Cerebellar cortex (tissue), 1 donor: ENCODE results near the gene CYB561D2.

Experiments
- DNase-seq: peaks from one replicate; pipeline ENCODE4 v3.0.0-alpha.2; 2015; ENCODE audit warnings: low spot score

The CYB561D2 gene

DNA sequence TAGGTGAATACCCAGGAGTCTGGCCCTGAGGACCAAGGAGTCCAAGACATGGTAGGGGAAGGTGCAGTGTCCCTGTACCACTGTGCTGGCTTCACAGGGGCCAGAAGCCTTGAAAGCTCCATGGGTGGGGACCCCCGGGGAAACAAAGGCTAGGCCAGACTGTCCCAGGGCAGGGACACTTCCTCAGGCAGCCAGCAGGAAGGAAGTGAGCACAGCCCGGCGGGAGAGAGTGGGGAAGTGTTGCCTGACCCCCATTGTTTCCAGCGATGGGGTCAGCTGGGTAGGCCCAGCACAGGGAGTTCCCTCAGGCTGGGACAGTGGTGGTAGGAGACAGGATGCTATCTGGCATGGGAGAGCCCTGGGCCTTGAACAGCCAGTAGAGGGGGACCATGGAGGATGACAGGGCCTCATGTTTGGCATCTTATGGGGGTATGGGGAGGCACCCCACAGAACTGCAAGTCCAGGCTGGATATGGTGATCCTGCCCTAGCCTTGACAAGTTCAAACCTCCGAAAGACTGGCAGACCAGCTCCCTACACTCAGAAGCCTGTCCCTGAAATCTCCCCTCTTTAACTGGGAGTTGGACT is 27.0 kb upstream of the CYB561D2 start:
- DNase-seq: no peak

DNA sequence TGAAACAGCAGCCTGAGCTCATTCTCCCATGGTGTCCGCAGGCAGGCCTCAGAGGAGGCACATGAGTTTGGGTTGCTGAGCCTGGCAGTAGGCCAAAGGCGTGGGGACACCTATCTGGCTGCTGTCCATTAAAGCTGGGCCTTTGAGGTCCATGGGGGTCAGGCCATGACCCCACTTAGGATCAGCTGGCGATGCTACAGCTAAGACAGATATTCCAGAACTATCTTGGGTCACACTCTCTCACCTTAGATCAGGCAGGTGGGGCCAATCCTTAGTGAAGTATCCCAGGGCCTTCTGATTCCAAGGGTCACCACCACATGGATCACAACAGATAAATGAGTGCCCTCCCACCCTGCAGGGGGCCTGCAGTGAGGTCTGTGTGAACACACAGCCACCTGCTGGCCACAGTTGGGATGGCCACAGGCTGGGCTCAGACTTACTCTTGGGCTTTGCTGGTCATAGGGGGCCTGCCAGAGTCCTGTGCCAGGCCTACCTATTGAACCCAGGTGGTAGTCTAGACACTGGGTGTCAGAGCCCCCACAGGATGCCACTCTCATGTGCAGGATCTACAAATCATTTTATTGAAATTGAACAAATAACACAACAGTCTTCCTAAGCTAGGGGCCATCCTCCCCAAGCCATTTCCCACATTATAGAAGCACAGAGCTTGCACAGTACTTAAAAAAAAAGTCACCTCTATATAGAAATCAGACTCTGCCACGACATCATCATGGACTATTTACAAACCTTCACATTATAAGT is 26.1 kb upstream of the CYB561D2 start:
- DNase-seq: peak; percentile 80

DNA sequence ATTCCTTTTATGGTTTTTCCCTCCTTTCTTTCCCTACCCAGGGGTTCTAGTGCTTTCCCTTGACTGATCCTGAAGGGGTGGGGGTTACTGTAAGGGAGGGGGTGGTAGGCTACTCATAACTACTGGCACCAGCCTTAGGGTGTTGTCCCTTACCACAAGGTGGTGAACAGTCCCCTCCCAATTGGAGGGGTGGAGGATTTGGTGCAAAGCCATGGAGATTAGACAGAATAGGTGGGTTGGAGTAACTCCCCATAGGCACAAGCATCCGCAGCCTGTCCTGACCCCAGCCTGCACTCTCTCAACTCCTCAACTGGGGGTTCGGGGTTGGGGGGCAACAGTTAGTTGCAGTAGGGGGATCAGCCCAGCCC is 25.6 kb upstream of the CYB561D2 start:
- DNase-seq: no peak

DNA sequence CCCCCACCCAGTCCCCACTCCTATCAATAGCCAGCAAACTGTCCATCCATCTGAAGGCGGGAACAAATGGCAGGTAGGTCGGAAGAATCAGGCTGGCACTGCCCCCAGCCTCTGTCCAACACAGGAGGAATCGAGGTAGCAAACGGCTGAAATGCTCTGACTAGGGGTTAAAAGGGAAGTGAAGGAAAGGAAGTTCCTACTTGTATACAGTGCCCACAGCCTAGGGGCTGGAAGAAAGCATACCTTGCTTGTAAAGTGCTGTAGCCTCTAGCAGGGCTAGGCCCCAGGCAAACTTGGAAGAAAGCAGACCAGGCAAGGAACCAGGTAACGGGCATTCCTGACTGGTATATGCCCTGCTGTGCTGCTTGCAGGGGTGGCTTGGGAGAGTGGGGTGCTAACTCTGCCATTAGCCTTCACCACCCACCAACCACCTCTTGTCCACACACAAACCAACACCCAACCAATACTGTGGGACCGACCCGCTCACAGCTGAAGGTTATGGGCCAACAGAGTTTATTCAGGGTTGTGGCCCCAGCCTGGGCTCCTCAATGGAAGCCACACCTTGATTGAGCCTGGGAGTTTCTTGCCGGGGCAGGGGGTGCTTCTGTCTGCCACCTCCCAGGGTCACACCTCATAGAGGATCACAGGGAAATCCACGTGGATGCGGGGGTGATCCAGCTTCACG is 25.0 kb upstream of the CYB561D2 start:
- no peak for DNase-seq

DNA sequence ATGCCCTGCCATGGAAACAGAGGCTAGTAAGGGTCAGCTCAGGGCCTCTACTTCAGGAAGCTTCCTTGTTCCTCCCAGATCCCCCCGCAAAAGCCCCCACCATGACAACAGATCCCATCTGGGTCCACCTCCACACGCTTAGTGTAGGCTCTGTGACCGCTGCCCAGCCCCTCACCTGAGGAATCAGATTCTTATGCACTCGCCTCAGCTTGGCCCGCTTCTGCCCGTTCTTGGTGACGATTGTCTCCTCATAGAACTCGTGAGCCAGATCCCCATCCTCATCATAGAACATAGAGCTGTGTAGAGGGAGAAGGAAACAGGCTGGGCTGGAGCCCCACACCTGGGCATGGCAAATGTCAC is 24.5 kb upstream of the CYB561D2 start:
- DNase-seq: no peak

DNA sequence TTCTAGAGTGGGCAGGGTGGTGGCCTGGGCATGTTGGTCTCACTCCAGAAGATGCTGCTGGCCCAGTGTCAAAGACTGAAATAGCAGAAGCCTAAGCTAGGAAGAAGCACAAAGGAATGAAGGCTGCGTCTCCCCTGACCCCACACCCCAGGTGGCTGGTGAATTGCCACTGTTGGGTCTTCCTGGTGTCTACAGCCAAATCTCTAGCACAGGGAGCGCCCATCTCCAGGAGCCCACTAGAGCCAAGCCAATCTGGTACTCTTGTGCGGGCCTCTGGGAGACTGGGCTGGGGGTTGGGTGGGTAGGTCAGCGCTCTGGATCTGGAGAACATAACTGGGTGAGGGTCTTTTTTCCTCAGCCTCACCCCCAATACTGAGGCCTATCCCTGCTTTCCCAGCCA is 23.5 kb upstream of the CYB561D2 start:
- no peak for DNase-seq

DNA sequence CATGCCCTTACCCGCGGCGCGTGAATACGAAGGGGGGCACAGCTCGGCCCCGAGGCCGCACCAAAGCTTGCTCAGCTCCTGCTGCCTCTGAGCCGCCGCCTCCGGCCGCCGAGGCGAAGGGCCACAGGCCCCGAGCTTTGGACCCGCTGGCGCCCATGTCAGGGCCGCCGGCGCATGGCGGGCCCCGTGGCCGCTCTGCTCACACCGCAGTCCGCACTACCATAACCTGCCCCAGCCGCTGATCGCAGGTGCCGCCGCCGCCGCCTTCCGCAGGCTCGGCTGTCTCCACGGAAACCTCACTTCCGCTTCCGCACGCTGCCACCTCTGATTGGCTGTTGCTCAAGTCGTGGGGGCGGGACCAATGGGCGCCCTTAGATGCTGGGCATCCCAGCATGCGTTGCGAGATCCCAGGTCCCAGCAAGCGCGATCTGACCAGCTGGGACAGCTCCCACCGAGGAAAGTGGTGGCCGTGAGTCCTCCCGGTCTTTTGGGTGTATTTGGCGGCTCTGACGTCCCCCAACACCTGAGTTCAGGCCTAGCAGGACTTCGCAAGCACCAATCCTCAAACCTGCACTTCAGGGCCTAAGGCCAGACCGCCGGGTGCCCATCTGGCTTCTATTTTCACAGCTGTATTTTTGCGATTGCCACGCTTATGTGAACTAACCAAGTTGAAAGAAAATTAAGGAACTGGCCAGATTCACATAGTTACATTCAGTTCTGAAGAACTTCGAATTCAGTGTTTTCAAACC is 22.5 kb upstream of the CYB561D2 start, which contains the start of gene TUSC2:
Gene TUSC2 (minus strand): TSS at position 281 of the 749 bp plus-strand sequence. CDS start 124 bp downstream, at position 157.
- DNase-seq: peak; percentile 99

DNA sequence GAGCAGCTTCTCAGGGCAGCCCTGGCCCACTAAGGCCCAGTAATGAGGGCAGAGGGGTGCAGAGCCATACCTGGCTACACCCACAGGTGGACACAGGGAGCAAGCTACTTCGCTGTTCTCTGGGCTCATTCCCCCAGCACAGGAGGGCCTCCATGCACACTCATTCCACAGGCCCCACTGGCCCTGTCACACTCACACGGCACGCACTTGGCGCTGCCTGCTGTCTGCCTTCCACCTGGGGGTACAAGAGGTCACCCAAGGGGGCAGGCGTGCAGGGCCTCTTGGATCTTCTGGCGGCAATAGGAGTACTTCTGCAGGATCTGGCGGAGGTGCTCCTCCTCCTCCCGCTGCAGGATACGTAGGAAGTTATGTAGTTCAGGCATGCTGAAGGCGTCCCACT is 20.3 kb upstream of the CYB561D2 start:
- no peak for DNase-seq

DNA sequence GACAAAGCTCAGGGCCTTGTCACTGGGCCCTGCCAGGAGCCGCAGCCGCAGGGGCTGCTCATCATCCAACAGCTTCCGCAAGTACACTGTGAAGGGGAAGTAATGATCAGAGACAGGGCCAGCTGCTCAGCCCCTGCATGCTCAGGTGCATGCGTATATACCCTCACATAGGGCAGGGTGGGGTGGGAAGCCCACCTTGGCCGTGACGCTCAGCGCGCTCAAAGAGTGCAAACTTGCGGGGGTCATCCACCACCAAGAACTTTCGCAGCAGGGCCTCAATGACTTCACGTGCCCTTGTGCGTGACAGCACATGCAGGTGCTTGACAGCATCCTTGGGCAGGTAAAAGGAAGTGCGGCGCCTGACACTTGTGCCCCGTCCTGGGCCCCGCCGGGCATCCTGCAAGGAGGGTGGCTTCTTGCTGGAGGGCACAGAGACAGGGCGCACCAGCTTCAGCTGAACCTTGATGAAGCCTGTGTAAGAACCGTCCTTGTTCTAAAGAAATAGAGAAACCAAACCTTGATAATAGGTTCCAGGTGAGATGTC is 19.2 kb upstream of the CYB561D2 start:
- DNase-seq: no peak

DNA sequence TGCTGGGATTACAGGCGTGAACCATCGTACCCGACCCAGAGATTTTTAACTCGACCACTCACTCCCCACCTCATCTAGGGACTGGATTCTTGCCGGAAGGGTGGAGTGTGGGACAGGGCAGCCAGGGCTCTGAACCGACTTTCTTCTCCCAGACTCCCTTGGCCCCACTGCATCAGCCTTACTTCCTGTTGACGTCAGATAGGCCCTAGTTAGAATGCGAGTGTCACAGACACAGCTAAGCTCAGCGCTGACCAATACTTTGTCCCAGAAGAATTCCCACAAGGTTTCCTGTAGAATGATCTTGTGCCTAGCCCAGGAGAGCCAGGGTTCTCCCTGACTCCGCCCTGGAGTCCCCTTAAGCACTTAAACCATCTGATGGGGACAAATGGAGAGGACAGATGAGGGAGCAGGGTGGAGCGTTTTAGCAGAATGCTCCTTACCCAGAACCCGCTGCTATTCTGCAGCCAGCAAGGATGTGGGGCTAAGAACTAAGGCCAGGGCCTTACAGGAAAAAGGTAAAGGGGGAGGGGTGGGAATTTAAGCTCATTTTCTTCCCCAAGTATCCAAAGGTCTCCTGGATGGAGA is 16.8 kb upstream of the CYB561D2 start:
- no peak for DNase-seq

DNA sequence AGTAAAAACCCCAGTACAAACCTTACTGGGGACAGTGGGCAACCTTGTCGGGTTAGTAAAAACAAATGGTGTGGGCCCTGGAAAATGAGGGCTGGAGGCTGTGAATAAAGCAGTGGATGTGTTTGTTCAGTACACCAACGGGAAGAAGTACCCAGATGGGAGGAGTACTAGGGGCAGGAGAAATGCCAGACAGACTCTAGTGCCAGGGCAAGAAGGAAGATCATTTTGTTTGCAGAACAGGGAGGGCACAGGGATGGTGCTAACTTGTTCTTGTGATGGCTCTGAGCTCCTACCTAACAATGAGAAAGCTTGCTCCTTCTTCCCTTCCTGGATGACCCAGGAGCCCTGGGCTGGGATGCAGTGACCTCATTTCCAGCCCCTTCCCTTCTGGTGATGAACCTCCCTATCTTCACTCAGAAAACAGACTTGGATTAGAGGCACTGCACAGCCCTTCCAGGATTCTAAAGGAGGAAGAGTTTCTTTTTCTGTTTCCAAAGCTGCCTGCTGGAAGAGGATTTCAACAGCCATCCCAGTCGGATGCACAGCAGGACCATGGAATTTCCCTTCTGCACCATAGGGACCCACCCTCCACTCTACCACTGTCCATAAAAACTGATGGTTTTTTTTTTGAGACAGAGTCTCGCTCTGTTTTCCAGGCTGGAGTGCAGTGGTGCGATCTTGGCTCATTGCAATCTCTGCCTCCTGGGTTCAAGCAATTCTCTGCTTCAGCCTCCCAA is 16.2 kb upstream of the CYB561D2 start:
- DNase-seq: no peak

DNA sequence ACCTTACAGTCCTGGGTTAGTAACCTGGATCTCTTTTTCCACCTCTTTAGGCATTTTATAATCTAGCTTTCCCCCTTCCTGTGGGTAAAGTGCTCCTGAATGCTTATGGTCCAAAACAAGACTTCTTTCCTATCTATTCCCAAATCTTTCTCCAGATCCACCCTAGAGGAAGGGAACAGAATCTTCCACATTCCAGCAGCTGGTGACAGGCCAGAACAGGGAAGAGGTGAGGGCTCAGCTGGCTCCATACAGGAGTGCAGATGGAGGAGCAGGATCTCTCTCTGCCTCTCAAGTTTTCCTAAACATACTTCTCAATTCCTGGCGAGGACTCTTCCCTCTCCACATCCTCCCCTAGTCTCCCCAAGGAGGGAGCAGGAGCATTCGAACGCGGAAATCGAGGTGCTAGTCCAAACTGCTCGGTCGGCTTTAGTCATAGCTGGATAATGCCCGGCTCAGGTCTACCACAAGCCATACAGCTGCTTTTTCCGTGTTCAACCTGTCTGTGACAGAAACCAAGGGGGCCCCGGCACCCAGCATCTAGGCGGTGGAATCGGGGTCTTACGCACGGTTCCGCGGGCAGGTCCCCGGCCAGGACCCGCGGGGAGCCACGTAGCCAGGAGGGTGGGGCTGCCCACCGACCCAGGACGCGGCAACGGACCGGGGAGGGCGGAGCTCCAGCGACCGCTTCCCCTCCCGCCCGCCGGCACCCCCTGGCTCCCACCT is 14.0 kb upstream of the CYB561D2 start:
- DNase-seq: no peak

DNA sequence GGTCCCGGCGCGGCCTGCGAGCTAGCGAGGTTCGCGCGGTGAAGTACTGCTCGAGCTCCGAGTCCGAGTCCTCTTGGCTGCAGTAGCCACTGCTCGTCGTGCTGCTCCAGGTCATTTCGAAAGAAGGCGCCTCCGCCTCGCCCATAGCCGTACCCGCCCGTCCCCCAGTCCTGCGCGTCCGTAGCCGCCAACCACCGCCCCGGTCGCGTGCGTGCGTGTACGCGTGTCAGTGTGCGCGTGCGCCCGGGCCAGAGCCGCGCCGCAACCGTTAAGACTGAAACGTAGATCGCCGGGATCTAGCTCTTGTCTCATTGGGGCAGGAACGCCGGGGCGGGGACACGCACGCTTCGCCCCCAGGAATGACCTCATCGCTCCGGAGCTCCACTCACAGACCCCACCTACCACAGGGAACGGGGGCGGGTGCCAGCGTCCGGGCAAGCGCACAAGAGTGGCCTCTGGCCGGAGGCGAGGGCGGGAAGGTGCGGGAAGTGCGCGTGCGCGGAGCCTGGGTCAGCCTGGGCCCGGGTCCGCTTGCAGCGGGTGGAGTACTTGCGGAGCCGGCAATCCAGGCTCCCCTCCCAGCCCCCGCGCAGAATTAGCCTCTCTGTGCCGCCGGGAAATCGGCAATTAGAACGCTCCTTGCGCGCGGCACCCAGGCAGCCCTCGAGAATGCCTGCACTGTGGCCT is 13.3 kb upstream of the CYB561D2 start:
- peak; percentile 99 for DNase-seq

DNA sequence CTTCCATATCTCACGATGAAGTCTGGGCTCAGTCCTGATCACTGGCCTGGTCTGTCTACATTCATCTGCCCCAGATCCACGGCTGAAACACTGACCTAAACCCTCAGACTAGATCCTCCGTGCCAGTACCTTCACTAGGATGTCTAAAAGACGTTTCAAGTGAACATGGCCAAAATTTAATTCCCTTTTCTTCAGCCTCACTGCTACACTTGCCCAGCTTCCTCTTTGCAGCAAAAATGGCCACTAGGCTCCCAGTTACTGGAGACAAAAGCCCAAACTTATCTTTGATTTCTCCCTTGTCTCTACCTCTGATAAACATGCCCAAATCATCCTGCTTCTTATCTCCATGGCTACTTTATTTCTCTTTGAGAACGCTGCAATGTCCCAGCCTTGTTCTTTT is 11.7 kb upstream of the CYB561D2 start:
- DNase-seq: no peak

DNA sequence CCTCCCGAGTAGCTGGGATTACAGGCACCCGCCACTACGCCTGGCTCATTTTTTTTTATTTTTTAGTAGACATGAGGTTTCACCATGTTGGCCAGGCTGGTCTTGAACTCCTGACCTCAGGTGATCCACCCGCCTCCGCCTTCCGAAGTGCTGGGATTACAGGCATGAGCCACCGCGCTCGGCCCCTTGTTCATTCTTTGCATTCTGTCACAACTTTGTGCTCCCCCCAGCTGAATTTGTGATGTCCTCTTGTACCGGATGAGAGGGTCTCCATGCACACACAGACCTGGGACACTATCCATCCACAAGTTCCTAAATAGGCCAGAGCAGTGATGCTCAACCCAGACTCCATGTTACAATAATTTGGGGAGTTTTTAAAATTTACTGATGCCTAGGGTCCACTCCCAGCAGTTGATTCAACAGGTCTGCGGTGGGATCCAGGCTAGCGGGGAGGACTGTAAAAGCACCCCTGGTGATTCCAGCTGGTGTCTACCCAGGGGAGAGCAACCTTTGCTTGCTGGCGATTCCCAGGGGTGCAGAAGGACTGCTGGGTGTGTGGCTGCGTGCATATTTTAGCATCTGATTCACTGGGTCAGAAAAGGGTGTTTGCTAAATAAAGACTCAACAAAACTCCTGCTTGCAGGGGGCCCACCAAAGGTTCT is 11.0 kb upstream of the CYB561D2 start:
- no peak for DNase-seq

DNA sequence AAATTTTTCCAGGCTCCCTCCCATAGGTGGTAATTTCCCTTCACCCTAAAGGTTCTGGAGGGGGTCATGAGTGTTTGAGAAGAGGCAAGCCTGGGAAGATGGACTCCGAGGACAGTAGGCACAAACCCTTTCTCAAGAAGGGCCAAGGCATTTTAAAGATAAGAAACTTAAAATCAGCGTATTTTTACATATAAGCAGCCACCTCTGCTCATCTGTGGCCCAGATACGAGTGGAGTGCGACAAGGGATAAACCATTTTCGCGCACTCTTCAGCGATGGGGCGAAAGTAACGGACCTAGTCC is 10.6 kb upstream of the CYB561D2 start:
- no peak for DNase-seq

DNA sequence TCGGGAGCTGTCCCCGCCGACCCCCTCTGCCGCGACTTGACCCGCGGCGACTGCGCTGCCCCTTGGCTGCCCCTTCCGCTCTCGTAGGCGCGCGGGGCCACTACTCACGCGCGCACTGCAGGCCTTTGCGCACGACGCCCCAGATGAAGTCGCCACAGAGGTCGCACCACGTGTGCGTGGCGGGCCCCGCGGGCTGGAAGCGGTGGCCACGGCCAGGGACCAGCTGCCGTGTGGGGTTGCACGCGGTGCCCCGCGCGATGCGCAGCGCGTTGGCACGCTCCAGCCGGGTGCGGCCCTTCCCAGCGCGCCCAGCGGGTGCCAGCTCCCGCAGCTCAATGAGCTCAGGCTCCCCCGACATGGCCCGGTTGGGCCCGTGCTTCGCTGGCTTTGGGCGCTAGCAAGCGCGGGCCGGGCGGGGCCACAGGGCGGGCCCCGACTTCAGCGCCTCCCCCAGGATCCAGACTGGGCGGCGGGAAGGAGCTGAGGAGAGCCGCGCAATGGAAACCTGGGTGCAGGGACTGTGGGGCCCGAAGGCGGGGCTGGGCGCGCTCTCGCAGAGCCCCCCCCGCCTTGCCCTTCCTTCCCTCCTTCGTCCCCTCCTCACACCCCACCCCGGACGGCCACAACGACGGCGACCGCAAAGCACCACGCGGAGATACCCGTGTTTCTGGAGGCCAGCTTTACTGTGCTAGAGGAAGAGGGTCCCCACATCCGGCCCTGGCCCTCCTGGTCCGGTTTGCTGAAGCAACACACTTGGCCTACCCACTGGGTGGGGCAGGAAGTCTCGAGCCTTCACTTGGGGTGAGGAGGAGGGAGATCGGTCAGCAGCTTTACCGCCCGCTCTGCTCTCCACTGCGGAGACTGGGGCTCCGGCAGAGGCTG is 10.0 kb upstream of the CYB561D2 start, which contains the start of gene RASSF1:
Gene RASSF1 (minus strand): TSS at position 389 of the 882 bp plus-strand sequence. CDS start 31 bp downstream, at position 358.
- DNase-seq: peak; percentile 31

DNA sequence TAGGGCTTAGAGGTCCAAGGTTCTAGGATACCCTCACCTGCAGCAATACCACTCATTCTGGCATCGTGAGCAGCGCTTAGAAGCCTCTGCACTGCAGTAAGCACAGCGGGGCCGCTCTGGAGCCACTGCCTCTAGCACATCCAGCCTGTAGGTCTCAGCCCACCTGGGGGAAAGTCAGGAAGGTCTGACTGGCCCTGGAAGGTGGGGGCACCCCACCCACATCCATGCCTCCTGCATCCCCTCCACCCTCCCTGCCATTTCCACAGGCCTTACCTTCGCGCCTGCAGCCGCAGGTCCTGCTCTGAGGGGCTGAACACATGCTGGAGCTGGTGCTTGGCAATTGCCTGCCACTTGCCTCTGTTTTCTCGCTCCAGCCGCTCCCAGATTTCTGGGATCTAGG is 9.1 kb upstream of the CYB561D2 start:
- DNase-seq: no peak
